ENCODE data around the gene BCL11A.

The BCL11A gene

GRCh38 chr2:60406192-60406591 is 147.3 kb downstream of the BCL11A start:
- Histone ChIP-seq H3K4me1 (ENCODE audit: insufficient read depth, low read length) (no peaks in the 10 kb centered on the region), H3K4me3 (ENCODE audit: low read depth in 1 of 2, low read length in 2 of 2) (no peak overlapping the region), H3K9me3 (ENCODE audit: low read length) (no peaks in the 10 kb centered on the region), H3K27me3 (ENCODE audit: control insufficient read depth in 1 of 2, insufficient read depth in 2 of 2, low read length in 2 of 2) (no peaks in the 10 kb centered on the region), H3K9ac (ENCODE audit: low read length) (no peak overlapping the region), H3K36me3 (ENCODE audit: insufficient read depth, low read length) (no peaks in the 10 kb centered on the region), H3K27ac (ENCODE audit: low read depth, low read length) (no peak overlapping the region)

- no peaks in the 10 kb centered on the region for H3K9me3 ChIP-seq (ENCODE audit: low read length)
- H3K36me3 ChIP-seq (ENCODE audit: insufficient read depth, low read length), result no peaks in the 10 kb centered on the region
- H3K4me1 ChIP-seq (ENCODE audit: insufficient read depth, low read length), result no peaks in the 10 kb centered on the region
- no peak overlapping the region for H3K9ac ChIP-seq (ENCODE audit: low read length)
- no peak overlapping the region for H3K4me3 ChIP-seq (ENCODE audit: low read depth in 1 of 2, low read length in 2 of 2)
- no peaks in the 10 kb centered on the region for H3K27me3 ChIP-seq (ENCODE audit: control insufficient read depth in 1 of 2, insufficient read depth in 2 of 2, low read length in 2 of 2)
- H3K27ac ChIP-seq (ENCODE audit: low read depth, low read length), result no peak overlapping the region
These were observed 148.1 kb downstream of the BCL11A start for GRCh38 chr2:60405271-60405919.

Measured in muscle layer of colon (tissue), 2 donors.